Prostate gland (tissue), 2 donors: ENCODE results near the gene SCEL.

Source experiments
- POLR2A ChIP-seq: fragments of 450-650 bp; IDR thresholded peaks from one replicate; pipeline ENCODE4 v1.6.1; 2016; ENCODE audit warnings: antibody characterized with exemption, mild to moderate bottlenecking
- POLR2AphosphoS5 ChIP-seq: sonication (generic); formaldehyde crosslinking; IDR thresholded peaks from one replicate; pipeline ENCODE4 v1.6.1; 2017; ENCODE audit warnings: antibody characterized with exemption
- TF ChIP-seq, protein P1 (sequence below), 4 experiments: fragments of 200-600 bp in 2 of 4; fragments of 450-650 bp in 2 of 4; sonication (generic) in 2 of 4; IDR thresholded peaks; 1 replicate in 3 of 4; 2 replicates in 1 of 4; pipeline ENCODE4 v1.5.1; 2016 to 2019; ENCODE audit warnings: antibody characterized with exemption in 4 of 4, mild to moderate bottlenecking in 2 of 4, moderate library complexity in 2 of 4

DNA sequence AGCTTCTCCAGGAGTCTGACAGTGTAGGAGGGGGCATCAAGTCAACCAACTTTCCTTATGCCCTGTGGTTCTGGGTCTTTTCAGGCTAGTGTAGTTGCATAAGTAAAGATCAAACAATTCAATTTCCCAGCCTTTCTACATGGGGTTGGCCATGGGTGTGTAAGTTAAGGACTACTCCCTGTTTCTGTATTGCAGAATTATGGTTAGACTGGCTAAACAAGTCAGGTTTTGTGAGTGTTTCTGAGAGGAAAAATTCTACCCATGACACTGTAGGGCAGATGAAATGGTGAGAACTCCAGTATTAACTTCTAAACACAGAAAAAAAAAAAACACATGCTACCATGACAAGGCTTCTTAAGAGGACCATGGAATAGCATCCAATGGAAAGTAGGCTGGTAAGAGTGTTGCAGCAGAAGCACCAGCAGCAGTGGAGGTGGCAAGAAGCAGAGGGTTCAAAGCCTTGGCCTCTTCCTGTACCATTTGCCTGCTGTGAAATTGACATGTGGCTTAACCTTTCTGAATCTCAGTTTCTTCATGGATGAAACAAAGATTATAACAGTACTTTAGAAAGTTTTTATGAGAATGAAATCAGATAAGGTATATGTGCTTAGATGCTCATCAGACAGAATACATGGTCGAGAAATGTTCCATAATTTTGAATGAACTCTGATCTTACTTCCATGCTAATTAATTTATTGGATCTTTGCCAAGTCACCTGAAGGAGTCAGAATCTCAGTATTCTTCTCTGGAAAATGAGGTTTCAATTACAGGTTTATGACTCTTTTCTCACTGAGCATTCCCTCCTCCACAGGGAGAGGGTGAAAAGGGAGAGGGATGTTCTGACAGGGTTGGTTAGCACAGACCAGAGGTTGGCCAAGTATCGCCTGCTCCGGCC is 11.4 kb upstream of the SCEL start:
- TF ChIP-seq POLR2A (no peak), POLR2AphosphoS5 (no peak)
- TF ChIP-seq, protein P1, sequence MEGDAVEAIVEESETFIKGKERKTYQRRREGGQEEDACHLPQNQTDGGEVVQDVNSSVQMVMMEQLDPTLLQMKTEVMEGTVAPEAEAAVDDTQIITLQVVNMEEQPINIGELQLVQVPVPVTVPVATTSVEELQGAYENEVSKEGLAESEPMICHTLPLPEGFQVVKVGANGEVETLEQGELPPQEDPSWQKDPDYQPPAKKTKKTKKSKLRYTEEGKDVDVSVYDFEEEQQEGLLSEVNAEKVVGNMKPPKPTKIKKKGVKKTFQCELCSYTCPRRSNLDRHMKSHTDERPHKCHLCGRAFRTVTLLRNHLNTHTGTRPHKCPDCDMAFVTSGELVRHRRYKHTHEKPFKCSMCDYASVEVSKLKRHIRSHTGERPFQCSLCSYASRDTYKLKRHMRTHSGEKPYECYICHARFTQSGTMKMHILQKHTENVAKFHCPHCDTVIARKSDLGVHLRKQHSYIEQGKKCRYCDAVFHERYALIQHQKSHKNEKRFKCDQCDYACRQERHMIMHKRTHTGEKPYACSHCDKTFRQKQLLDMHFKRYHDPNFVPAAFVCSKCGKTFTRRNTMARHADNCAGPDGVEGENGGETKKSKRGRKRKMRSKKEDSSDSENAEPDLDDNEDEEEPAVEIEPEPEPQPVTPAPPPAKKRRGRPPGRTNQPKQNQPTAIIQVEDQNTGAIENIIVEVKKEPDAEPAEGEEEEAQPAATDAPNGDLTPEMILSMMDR (IDR thresholded peaks at IDR 0.05): no peak
